H4 (cell line): ENCODE measurements around the gene PI16. TPM values are rescaled to one million over a fixed set of nuclear protein-coding genes. Genes with fewer than 3 reads are reported as not detected.
"Not testable (repeated sequence)": the region's sequence is repeated elsewhere in the genome, so short reads cannot be mapped to it uniquely, and the experiment has no call there.

Experiments used
- DNase-seq: peaks from one replicate; pipeline ENCODE4 v3.0.0-alpha.2; 2015; ENCODE audit warnings: low spot score
- total RNA-seq: library from RNA; depleted of rRNA; stranded (reverse); fragments of >200 nt; shearing (Covaris generic); gene quantifications from 2 replicates; pipeline ENCODE4 v1.2.3, GENCODE V29; 2014

The PI16 gene
- total RNA-seq, 1 experiment from 2014 or later: not detected

DNA sequence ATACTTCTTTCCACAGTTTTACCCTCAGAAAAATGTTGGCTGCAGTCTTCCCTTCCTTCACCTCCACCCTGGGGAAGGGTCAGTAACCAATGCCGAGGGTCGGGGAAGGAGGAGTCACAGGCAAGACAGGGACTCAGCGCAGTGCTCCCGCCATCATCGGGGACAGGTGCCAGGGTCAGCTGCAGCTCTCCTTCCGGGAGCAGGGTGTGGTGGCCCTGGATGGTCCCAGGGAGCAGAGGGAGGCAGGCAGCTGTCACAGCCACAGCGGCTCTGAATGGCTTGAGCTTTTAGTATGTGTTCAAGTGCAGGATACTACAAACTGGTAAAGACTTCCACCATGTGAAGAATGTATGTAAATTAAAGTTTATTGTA lies 26.0 kb upstream of the PI16 start:
- no peak for DNase-seq

DNA sequence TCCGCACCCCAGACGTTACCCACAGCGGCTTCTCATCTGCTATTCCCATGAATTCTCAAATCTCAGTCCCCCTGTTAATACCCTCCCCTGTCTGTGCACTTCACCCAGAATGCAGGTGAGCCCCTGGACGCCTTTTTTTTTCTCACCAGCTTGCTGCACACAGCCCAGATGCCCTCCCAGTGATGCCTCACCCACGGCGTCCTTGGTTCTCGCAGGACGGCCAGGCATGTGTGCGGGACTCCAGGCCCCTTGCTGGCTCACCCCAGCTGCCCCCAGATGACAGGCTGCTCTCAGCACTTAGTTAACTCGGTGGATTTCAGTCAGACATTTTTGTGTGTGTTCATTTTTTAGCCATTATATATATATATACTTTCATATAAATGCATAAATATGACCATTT lies 25.4 kb upstream of the PI16 start:
- DNase-seq: no peak

DNA sequence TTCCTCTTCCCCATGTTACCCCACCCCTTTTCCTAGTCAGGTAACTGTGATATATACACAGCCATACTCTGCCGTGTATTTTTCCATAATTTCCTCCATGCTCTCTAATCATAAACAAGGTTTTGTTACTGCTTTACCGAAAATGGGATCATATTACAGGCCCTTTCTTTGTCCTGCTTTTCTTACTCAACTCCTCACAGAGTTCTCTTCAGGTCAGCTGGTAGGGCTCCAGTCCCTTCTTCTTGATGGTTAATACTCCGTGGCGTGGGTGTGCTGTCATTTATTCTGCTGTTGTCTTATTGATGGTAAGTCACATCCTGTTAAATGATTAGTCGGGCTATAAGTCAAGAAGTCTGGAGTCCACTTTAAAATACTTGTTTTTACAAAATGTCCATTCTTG lies 24.9 kb upstream of the PI16 start:
- DNase-seq: peak; percentile 31

DNA sequence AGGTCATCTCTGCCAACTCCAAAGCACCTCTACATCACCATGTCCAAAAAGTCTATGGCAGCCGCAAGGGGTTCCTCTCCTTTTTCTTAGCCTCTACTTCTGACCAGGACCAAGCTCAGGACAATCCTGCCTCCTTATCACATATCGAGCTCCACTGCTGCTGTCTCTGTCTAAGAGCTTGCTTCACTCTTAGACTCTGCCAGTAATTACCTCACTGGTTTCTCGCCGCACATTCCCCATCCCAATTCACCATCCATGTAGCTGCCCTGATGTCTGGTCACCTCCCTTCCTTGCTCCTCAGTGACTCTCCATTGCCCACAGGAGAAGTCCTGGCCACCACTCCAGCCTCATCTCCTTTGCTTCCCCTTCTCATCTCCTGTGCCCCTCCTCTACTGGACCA lies 24.1 kb upstream of the PI16 start:
- DNase-seq: no peak

DNA sequence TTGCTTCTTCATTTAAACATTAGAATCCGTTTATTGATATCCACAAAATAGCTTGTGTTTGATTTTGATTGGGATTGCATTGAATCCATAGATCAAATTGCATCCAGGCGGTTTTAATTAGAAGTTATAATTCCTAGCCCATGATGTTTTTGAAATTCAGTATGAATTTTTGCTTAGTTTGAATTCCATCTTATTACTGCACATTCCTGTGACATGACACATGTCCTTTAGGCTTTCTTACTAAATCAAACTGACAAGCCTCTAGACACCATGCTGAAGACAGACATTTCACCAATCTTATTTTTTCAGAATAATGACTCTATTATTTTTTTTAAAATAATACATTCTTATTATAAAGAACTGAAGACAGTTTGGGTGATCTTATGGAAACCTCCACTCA lies 21.4 kb upstream of the PI16 start:
- no peak for DNase-seq

DNA sequence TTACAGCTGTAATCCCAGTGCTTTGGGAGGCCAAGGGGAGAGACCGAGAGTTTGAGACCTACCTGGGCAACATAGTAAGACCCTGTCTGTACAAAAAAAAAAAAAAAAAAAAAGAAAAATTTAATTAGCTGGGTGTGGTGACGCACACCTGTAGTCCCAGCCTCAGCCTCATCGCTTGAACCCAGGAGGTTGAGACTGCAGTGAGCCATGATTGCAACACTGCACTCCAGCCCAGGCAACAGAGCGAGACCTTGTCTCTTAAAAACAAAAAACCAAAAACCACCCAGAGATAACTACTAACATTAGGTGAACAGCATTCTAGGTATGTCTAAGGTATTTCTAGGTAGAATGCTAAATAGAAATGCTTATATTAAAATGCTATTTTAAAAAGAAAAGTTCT lies 21.0 kb upstream of the PI16 start:
- DNase-seq: no peak

DNA sequence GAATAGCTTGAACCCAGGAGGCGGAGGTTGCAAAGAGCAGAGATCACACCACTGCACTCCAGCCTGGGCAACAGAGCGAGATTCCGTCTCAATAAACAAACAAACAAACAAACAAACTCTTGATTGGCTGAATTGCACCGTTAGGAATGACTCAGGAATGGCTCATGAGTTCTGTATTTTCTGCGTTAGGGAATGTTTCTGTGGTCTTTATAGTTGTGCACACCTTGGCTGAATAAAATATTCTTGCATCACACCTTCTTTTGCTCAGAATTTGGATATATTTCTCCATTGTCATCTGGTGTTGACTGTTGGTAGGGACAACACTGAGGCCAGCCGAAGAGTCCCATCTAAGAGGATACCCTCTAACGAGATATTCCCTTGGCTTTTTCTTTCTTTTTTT lies 19.6 kb upstream of the PI16 start:
- no peak for DNase-seq

DNA sequence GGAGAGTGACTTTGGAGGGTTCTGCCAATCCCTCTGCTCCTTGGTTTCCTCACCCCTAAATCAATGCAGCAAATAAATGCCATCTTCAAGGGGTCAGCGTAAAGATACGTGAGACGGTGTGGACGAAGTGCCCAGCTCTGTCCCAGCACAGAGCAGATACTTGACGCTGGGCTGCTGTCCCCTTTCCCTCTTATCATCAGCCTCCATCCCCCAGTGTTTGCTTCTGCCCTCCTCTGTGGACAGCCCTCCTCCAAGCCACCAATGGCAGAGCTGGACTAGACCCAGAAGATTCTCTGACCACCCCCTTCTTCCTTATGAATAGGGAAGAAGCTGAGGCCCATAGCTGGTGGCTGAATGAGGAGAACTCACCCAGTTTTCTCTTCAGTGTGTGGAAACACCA lies 17.7 kb upstream of the PI16 start:
- DNase-seq: no peak

DNA sequence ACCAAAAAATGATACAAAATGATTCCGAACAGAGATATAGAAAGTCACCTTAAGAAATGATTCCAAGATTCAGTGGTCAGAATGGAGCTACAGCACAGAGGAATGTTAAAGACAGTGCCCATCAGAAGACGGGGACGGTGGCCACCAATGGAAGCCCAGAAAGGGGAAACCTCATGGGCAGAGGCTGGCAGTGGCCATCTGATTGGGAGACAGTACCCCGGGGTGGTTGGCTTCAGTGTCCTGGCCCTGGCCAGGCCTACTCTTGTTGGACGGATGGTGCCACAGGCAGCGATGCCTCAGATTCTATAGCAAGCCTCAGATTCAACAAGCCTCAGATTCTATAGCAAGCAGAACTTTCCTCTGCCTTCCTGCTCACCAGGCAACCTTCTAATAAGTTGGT lies 16.6 kb upstream of the PI16 start:
- no peak for DNase-seq

DNA sequence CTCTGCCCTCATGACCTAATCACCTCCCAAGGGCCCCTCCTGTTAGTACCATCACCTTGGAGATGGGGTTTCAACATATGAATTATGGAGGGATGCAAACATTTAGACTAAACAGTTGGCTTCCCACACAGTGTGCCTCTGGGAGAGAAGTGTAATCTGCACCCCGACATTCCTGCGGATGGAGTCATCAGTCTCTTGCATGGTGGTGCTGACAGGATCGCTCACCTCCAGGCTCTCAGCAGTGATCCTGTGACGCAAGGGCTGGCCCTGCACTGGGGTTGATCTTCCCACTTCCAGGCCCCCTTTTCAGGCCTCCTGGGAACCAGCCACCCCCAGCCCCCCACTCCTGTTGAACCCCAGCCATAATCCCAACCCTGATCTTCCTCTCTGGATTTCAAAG lies 16.0 kb upstream of the PI16 start:
- DNase-seq: no peak

DNA sequence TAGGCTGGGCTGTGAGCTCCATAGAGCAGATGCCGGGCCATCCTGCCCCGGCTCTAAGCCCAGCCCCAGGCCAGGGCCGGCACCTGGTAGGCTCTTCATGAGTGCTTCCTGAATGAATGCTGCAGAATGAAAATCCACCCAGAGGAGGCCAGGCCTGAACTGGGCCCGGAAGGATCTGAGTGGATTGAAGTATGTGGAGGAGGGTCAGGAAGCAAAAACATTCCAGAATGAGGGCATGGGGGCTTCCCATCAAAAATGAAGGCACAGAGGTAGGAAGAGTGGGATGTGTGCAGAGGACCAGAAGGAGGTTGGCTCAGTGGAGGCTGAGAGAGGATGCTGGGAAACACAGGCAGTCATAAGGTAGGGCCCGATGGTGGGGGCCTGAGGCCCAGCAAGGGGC lies 15.5 kb upstream of the PI16 start:
- DNase-seq: not testable (repeated sequence)

DNA sequence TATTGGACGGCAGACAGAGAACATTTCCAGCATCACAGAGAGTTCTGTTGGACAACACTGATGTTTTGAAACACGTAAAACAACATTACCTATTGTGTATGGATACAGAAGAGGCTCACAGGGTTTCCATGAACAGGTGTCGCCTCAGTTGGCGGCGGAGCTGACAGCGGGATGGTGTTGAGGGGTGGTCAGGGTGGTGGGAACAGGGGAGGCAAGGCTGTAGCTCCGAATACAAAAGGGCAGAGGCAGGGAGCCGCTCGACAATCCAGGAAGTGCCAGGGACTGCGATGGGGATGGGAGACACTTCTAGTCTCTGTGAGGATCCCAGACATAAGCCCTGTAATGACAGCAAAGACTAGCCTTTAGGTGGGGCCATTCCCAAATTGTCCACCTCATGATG lies 14.5 kb upstream of the PI16 start:
- no peak for DNase-seq

DNA sequence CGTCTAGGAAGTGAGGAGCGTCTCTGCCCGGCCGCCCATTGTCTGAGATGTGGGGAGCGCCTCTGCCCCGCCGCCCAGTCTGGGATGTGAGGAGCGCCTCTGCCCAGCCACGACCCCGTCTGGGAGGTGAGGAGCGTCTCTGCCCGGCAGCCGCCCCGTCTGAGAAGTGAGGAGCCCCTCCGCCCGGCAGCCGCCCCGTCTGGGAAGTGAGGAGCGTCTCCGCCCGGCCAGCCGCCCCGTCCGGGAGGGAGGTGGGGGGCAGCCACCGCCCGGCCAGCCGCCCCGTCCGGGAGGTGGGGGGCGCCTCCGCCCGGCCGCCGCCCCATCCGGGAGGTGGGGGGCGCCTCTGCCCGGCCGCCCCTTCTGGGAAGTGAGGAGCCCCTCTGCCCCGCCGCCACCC lies 13.0 kb upstream of the PI16 start:
- not testable (repeated sequence) for DNase-seq

DNA sequence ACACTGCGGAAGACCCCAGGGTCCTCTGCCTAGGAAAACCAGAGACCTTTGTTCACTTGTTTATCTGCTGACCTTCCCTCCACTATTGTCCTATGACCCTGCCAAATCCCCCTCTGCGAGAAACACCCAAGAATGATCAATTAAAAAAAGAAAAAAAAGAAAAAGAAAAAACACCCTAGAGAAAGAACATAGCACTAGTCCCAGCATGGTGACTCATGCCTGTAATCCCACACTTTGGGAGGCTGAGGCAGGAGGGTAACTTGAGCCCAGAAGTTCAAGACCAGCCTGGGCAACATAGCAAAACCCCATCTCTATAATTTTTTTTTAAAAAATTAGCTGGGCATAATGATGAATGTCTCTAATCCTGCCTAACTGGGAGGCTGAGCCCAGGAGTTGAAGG lies 12.2 kb upstream of the PI16 start:
- DNase-seq: not testable (repeated sequence)

DNA sequence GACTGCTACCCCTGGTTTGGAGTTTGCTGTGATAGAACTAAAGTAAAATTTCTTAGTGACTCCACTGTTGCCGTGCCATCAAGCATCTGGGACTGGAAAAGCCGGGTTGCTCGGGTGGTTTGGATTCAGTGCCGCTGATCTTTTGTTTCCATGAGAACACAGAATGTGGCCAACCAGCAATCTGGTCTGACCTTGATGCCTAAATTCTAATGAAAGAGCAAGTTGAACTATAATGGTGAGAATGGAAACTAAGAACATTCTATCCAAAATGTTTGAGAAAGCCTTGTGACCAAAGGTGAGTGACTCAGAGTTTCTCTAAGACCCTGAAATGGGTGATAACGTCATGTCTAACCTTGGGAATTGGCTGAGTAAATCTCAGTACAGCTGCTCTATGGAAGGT lies 9.9 kb upstream of the PI16 start:
- no peak for DNase-seq

DNA sequence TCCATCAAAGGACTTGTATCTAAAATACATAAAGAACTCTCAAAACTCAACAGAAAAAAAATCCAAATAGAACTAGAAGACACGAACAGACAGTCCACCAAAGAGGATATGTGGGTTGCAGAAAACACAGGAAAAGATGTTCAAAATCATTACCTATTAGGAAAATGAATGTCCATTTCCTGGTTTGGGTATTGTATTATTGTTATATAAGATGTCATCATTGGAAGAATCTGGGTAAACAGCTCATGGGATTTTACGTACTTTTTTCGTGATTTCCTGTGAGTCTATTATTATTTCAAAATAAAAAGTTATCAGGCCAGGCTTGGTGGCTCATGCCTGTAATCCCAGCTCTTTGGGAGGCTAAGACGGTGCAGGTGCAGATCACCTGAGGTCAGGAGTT lies 9.2 kb upstream of the PI16 start:
- no peak for DNase-seq

DNA sequence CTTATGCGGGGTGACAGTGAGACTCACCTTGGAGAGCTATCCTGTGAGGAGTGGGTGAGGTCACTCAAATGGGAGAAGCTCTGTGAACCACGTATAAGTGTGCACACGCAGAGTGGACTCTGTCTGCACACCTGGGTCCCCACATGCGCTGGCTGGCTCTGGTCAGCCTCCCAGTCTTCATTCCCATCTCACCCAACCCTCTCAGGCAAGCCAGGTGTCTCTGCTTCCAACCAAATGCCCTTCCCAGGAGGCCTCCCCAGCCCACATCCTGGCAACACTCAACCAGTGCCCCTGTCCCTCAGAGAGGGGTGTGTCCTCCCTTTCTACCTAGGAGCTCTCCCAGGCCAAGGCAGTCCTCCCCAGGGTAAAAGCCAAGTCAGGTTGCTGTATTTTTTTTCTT lies 8.0 kb upstream of the PI16 start:
- no peak for DNase-seq

DNA sequence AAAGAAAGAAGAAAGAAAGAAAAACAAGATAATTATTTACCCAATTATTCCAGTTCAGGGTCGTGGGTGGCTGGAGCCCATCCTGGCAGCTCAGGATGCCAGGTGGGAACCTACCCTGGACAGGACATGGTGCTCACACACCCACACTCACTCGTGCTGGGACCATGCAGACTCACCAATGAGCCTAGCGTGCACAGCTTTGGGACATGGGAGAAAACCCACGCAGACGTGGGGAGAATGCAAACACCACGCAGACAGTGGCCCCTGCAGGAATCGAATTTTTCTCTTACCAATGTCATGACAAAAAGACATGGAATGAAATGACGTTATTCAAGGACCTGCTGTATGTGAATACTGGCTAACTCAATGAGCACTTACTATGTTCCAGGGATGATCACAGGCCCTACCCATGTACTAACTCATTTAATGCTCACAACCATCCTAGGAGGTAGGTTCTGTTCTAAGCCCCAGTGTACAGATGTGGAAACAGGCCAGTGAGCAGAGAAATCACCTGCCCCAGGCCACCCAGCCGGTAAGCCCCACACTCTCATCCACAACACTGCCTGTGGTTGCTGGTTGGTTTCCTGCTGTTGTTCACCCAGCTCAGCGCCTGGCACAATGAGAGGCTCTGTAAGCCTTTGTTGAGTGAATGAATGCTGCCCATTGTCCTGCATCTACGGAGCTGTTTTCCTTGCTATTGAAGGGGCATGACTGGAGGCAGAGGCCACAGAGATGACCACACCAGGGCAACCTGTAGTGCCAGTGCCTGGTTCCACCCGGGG lies 6.8 kb upstream of the PI16 start:
- no peak for DNase-seq

DNA sequence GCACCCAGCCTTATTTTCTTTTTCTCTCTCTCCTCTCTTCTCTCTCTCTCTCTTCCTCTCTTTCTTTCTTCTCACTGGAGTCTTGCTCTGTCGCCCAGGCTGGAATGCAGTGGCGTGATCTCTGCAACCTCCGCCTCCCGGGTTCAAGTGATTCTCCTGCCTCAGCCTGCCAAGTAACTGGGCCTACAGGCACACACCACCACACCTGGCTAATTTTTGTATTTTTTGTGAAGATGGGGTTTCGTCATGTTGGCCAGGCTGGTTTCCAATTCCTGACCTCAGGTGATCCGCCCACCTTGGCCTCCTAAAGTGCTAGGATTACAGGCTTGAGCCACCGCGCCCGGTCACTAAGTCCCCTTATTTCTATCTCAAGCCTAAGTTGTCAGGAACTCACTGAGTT lies 5.5 kb upstream of the PI16 start:
- DNase-seq: not testable (repeated sequence)

DNA sequence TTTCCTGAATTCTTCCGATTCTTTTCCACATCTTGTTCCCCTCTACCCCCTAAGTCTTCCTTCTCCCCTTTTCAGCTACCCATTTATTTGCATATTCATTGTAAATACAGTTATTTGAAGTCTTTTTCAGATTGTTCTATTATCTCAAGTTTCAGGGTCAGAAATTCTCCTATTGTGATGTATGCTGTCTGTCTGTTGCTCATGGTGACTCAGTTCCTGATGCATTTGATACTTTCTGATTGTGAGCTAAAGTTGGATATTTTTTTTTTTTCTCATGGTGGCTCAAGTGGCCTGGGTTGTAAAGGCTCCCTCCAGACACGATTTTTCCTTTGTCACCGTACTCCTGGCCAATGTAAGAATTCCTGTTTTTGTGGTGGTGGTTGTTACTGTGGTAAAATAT lies 4.9 kb upstream of the PI16 start:
- DNase-seq: no peak

DNA sequence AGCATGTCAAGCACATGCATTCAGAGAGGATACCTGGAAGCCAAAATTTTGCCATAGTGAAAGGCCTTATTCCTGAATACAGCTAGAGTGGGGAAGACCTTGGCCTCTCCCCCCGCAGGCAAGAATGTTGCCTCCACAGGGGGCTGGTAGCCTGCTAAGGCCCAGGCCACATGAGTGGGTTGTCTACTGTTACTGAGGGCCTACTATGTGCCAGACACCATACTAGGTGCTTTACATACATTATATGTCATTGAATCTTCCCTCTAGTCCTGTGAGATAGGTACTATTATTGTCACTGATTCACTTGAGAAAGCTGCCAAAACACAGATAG lies 642 bp upstream of the PI16 start:
- DNase-seq: no peak

DNA sequence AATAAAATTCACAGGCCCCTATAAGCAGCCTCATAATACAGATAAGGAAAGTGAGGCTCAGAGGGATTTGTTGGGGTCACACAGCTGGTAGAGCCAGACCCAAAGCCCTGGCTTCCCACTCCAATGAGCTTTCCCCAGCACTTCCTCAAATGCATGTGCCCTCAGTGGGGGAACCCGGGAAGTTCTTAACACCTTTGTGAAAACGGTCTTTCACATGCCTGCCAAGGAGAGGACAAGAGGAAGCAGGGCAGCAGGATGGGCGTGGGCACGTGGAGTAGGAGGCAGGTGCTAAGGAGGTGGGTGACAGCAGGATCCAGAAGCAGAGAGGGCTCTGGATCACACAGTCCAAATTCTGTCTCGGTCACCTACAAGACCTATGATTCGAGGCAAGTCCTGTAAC lies 598 bp downstream of the PI16 start:
- no peak for DNase-seq

DNA sequence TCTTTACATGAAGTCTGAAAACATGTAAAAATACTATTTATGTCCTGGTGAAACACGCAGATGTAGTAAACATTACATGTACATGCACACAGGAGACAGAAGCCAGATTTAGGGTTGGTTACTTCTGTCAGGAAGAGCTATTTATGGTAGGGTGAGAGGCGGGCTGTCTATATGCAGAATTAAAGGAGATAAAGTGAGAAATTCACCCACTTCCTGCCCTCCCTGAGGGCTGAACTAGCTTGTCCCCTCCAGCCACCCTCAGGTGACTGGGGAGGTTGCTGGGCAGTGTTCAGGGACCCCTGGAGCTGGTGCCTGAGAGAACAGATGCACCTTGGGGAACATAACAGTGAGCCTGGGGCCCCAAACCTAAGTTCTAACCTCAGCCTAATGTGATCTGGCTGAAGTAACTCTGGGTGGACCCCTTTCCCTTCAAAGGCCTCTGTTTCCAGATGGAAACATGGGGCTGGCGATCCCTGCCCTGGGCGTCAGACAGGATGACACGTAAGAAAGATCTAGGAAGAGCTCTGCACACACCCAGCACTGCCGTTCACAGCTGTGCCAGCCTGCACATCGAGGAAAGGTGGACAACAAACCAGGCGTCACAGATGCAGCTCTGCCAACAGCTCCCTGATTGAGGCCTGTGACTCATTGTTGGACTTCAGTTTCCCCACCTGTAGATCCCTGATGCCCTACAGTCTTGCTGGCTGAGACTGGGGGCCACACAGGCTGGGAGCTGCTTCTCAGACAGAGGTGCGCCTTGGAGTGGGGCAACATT lies 1.3 kb downstream of the PI16 start:
- DNase-seq: no peak

DNA sequence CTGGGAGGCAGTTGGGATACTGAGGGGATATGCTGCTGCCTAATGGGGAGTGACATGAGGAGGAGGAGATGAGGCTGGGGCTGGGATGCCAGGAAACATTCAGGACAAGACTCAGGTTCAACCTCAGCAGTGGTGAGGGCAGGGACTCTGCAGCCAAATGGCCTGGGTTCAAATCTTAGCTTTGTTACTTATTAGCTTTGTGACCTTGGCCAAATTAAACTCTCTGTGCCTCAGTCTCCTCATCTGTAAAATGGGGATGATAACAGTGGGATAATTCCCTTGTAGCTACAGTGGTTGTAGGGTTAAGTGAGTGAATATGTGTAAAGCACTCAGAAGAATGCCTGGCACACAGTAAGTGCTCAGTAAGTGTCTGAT lies 1.9 kb downstream of the PI16 start:
- DNase-seq: no peak
